IMR-90 (cell line): ENCODE results near the gene PTX4. TPM values are rescaled to one million over a fixed set of nuclear protein-coding genes. Genes with fewer than 3 reads are reported as not detected.

ENCODE experiments used
- CEBPB ChIP-seq: IDR thresholded peaks from 2 replicates; pipeline ENCODE4 v1.6.1; 2012; ENCODE audit warnings: low read depth, low read length, improper control_type of control experiment
- polyA plus RNA-seq, 3 experiments: library from polyadenylated mRNA; depleted of rRNA; stranded (reverse); fragments of >200 nt; gene quantifications; 2 replicates each; pipeline ENCODE4 v1.2.3, GENCODE V29; 2012; ENCODE audit warnings: low replicate concordance in 1 of 3
- total RNA-seq: library from RNA; depleted of rRNA; stranded (reverse); fragments of >200 nt; gene quantifications from 2 replicates; pipeline ENCODE4 v1.2.3, GENCODE V29; 2012
- TF ChIP-seq, protein P1 (sequence below): conservative IDR thresholded peaks from 2 replicates; pipeline ENCODE4 v1.5.1; 2012; ENCODE audit warnings: mild to moderate bottlenecking, low read depth, low read length, improper control_type of control experiment

Gene PTX4
- total and polyA plus RNA-seq, 2 of the 4 experiments (the other 2 are of a cell fraction) = 0.07 TPM; not detected in 1

DNA sequence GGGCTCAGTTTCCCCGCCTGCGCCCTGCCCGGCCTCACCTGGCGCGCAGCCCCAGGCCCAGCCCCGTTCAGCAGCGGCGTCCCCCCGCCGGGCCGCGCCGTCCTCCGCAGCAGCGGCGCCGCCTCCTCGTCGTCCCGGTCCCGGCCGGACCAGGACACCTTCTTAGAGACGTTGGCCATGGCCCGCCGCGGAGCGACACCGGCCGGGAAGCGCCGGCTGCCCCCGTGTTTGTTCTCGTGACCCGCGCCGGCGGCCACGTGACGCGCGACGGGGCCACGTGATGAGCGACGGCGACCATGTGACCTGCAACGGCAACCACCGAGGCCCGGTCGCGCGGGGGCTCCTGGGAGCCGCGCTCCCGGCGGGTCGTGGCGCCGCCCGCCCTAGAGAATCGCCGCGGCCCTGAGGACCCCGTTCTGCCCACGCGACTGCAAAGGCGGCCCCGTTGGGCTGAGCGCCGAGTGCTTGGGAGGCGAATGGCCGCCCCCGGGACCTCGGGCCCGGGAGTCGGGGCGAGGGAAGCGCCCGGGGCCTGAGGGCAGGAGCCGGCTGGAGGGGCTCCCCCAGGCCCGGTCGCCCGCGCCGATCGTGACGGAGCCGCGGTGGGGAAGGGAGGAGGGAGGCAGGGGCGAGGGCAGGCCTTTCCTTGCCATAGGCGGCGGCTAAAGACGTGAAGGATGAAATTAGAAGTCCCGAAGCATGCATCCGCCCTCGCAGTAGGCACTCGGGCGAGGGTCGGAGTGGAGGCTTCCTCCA, 13.8 kb downstream of the PTX4 start, which contains the start of gene CLCN7 (continued):
- TF ChIP-seq, protein P1, sequence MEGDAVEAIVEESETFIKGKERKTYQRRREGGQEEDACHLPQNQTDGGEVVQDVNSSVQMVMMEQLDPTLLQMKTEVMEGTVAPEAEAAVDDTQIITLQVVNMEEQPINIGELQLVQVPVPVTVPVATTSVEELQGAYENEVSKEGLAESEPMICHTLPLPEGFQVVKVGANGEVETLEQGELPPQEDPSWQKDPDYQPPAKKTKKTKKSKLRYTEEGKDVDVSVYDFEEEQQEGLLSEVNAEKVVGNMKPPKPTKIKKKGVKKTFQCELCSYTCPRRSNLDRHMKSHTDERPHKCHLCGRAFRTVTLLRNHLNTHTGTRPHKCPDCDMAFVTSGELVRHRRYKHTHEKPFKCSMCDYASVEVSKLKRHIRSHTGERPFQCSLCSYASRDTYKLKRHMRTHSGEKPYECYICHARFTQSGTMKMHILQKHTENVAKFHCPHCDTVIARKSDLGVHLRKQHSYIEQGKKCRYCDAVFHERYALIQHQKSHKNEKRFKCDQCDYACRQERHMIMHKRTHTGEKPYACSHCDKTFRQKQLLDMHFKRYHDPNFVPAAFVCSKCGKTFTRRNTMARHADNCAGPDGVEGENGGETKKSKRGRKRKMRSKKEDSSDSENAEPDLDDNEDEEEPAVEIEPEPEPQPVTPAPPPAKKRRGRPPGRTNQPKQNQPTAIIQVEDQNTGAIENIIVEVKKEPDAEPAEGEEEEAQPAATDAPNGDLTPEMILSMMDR = no peak
- TF ChIP-seq CEBPB = no peak
